DLD1 (cell line): Measurements from ENCODE around the gene FHOD1.

Source experiments
- in situ Hi-C: cut with HindIII; loops from 2 replicates; pipeline ENCODE4 v1.10.0; 2017; ENCODE audit warnings: low sequenced_read_pairs

FHOD1 gene

GRCh38 chr16:67236563-67237395 lies 10.5 kb downstream of the FHOD1 start:
- in situ Hi-C loops: no loop called here

- in situ Hi-C loops: no loop called here
Measured at GRCh38 chr16:67235816-67236562, 11.3 kb downstream of the FHOD1 start.

GRCh38 chr16:67234180-67234597 lies 13.1 kb downstream of the FHOD1 start:
- in situ Hi-C loops: no loop called here

- in situ Hi-C loops: no loop called here
Measured at GRCh38 chr16:67233596-67233995, 13.7 kb downstream of the FHOD1 start.

GRCh38 chr16:67230809-67231660 lies 16.2 kb downstream of the FHOD1 start:
- in situ Hi-C loops: no loop called here

GRCh38 chr16:67229906-67230808 lies 17.1 kb downstream of the FHOD1 start:
- in situ Hi-C loops: no loop called here

GRCh38 chr16:67228905-67229304 lies 18.4 kb downstream of the FHOD1 start:
- in situ Hi-C loops: no loop called here

- in situ Hi-C loops: no loop called here
Measured at GRCh38 chr16:67228034-67228785, 19.1 kb downstream of the FHOD1 start.

- in situ Hi-C loops: no loop called here
Measured at GRCh38 chr16:67227567-67227921, 19.7 kb downstream of the FHOD1 start.

GRCh38 chr16:67226804-67227566 lies 20.3 kb downstream of the FHOD1 start, which contains the start of gene TMEM208:
TMEM208 (plus strand) TSS chr16:67227130; CDS start chr16:67227219, 89 bp downstream.
- in situ Hi-C loops: no loop called here

- in situ Hi-C loops: no loop called here
Measured at GRCh38 chr16:67226295-67226803, 20.9 kb downstream of the FHOD1 start.

- in situ Hi-C loops: no loop called here
Measured at GRCh38 chr16:67223992-67224391, 23.3 kb downstream of the FHOD1 start.

- in situ Hi-C loops: no loop called here
Measured at GRCh38 chr16:67216612-67217490, 30.4 kb downstream of the FHOD1 start.

- in situ Hi-C loops: no loop called here
Measured at GRCh38 chr16:67215706-67216105, 31.6 kb downstream of the FHOD1 start.

- in situ Hi-C loops: no loop called here
Measured at GRCh38 chr16:67213197-67214019, 33.9 kb downstream of the FHOD1 start.

GRCh38 chr16:67212766-67213165 lies 34.5 kb downstream of the FHOD1 start:
- in situ Hi-C loops: no loop called here

- in situ Hi-C loops: no loop called here
Measured at GRCh38 chr16:67211674-67212073, 35.6 kb downstream of the FHOD1 start.
